IMR-90 (cell line): ENCODE results near the gene SMIM44. TPM values are rescaled to one million over a fixed set of nuclear protein-coding genes. Genes with fewer than 3 reads are reported as not detected.
A peak's percentile ranks its signal among the peaks of the same experiment; 100 is the strongest.

Source experiments
- ATAC-seq: fragments of 200-7000 bp; cut with Tn5 transposase; 2 replicates; pipeline ENCODE4 v1.9.1; 2020; ENCODE audit warnings: low read depth, mild to moderate bottlenecking, moderate library complexity
- BruUV-seq: library from RNA; stranded (reverse); fragments of 400-500 nt; replicated peaks from 2 replicates; lab custom pipeline; 2021; lab: Mats Ljungman, UMichigan
- CTCF ChIA-PET: fragments of 300-600 bp; formaldehyde crosslinking; extraction: SDS; loops from one replicate; lab custom pipeline; 2021; ENCODE audit warnings: antibody characterized with exemption; lab: Yijun Ruan, JAX
- POLR2A ChIA-PET: fragments of 300-600 bp; sonication (Branson Sonifier 250); formaldehyde crosslinking; loops from one replicate; lab custom pipeline; 2022; ENCODE audit warnings: antibody characterized with exemption; ENCODE audit not compliant: unreplicated experiment; lab: Charles Lee
- DNase-seq: peaks from one replicate; pipeline ENCODE4 v3.0.0; 2013
- H2AFZ ChIP-seq: replicated peaks from 2 replicates; pipeline ENCODE3; 2013; ENCODE audit warnings: low read length, mild to moderate bottlenecking; ENCODE audit not compliant: poor library complexity
- H2AK5ac ChIP-seq: 2 replicates; pipeline ENCODE4 v1.6.1; 2013; ENCODE audit warnings: low read depth, low read length, inconsistent platforms
- H2AK9ac ChIP-seq: replicated peaks from 2 replicates; pipeline ENCODE3; 2013; ENCODE audit warnings: mild to moderate bottlenecking, low read depth, low read length, moderate library complexity; ENCODE audit not compliant: poor library complexity
- H2BK120ac ChIP-seq: 2 replicates; pipeline ENCODE4 v1.6.1; 2013; ENCODE audit warnings: low read depth, low read length, inconsistent platforms
- H2BK15ac ChIP-seq: 3 replicates; pipeline ENCODE4 v1.6.1; 2013; ENCODE audit warnings: low read depth, low read length, inconsistent platforms
- H2BK20ac ChIP-seq: 2 replicates; pipeline ENCODE4 v1.6.1; 2013; ENCODE audit warnings: low read depth, mild to moderate bottlenecking, inconsistent platforms, low read length, moderate library complexity
- H2BK5ac ChIP-seq: 2 replicates; pipeline ENCODE4 v1.6.1; 2013; ENCODE audit warnings: mild to moderate bottlenecking, low read depth, low read length, inconsistent platforms; ENCODE audit not compliant: poor library complexity, severe bottlenecking
- H3K14ac ChIP-seq: replicated peaks from 2 replicates; pipeline ENCODE4 v1.6.1; 2013; ENCODE audit warnings: low read depth, low read length, inconsistent platforms
- H3K18ac ChIP-seq: 2 replicates; pipeline ENCODE4 v1.6.1; 2013; ENCODE audit warnings: low read depth, low read length, control low read depth
- H3K23ac ChIP-seq: 2 replicates; pipeline ENCODE4 v1.6.1; 2013; ENCODE audit warnings: low read depth, low read length, inconsistent platforms
- H3K27ac ChIP-seq: 2 replicates; pipeline ENCODE4 v1.5.1; 2013; ENCODE audit warnings: mild to moderate bottlenecking, control low read depth, low read length; ENCODE audit not compliant: insufficient read depth
- H3K27me3 ChIP-seq: 2 replicates; pipeline ENCODE4 v1.6.1; 2013; ENCODE audit warnings: low read length; ENCODE audit not compliant: control insufficient read depth, insufficient read depth
- H3K36me3 ChIP-seq: 2 replicates; pipeline ENCODE4 v1.6.1; 2013; ENCODE audit warnings: low read length, mixed read lengths; ENCODE audit not compliant: control insufficient read depth, insufficient read depth
- H3K4ac ChIP-seq: 2 replicates; pipeline ENCODE4 v1.6.1; 2013; ENCODE audit warnings: low read depth, low read length, inconsistent platforms
- H3K4me1 ChIP-seq: 2 replicates; pipeline ENCODE4 v1.6.1; 2013; ENCODE audit warnings: low read length, mixed read lengths; ENCODE audit not compliant: control insufficient read depth, insufficient read depth
- H3K4me2 ChIP-seq: 2 replicates; pipeline ENCODE4 v1.6.1; 2013; ENCODE audit warnings: low read depth, mild to moderate bottlenecking, control low read depth, low read length, moderate library complexity
- H3K4me3 ChIP-seq: 2 replicates; pipeline ENCODE4 v1.5.1; 2013; ENCODE audit warnings: low read depth, mild to moderate bottlenecking, control low read depth, low read length, moderate library complexity; ENCODE audit not compliant: insufficient read depth
- H3K56ac ChIP-seq: 2 replicates; pipeline ENCODE4 v1.6.1; 2013; ENCODE audit warnings: low read length, inconsistent platforms; ENCODE audit not compliant: insufficient read depth; ENCODE audit errors: extremely low read depth
- H3K79me1 ChIP-seq, 2 experiments: 2 replicates each; pipeline ENCODE4 v1.6.1; 2013; ENCODE audit warnings: low read length in 2 of 2, inconsistent platforms in 1 of 2, low read depth in 1 of 2
- H3K9ac ChIP-seq: 2 replicates; pipeline ENCODE4 v1.6.1; 2013; ENCODE audit warnings: low read depth, low read length, control low read depth
- H3K9me1 ChIP-seq: 2 replicates; pipeline ENCODE4 v1.6.1; 2013; ENCODE audit warnings: low read length, inconsistent platforms; ENCODE audit not compliant: insufficient read depth
- H3K9me3 ChIP-seq: 2 replicates; pipeline ENCODE4 v1.6.1; 2013; ENCODE audit warnings: low read length; ENCODE audit not compliant: control insufficient read depth, insufficient read depth
- H4K20me1 ChIP-seq: 2 replicates; pipeline ENCODE4 v1.6.1; 2013; ENCODE audit warnings: low read length, inconsistent platforms; ENCODE audit not compliant: insufficient read depth
- H4K5ac ChIP-seq: 2 replicates; pipeline ENCODE4 v1.6.1; 2013; ENCODE audit warnings: mild to moderate bottlenecking, low read depth, low read length, control low read depth
- H4K8ac ChIP-seq, 2 experiments: 2 replicates each; pipeline ENCODE4 v1.6.1; 2013; ENCODE audit warnings: low read depth in 2 of 2, low read length in 2 of 2, control low read depth in 1 of 2, inconsistent platforms in 1 of 2
- H4K91ac ChIP-seq: 2 replicates; pipeline ENCODE4 v1.6.1; 2013; ENCODE audit warnings: low read depth, low read length, inconsistent platforms; ENCODE audit not compliant: insufficient read depth
- BHLHE40 ChIP-seq: fragments of 150-350 bp; IDR thresholded peaks from 2 replicates; pipeline ENCODE4 v1.6.1; 2016; ENCODE audit warnings: mild to moderate bottlenecking, low read depth, low read length
- CEBPB ChIP-seq: IDR thresholded peaks from 2 replicates; pipeline ENCODE4 v1.6.1; 2012; ENCODE audit warnings: low read depth, low read length, improper control_type of control experiment
- CTCF ChIP-seq: conservative IDR thresholded peaks from 2 replicates; pipeline ENCODE4 v1.5.1; 2012; ENCODE audit warnings: mild to moderate bottlenecking, low read depth, low read length, improper control_type of control experiment
- ELK1 ChIP-seq: fragments of 150-350 bp; IDR thresholded peaks from 2 replicates; pipeline ENCODE4 v1.6.1; 2016; ENCODE audit warnings: low read depth, mild to moderate bottlenecking, low read length, moderate library complexity, borderline replicate concordance
- FOS ChIP-seq: fragments of 150-350 bp; IDR thresholded peaks from 2 replicates; pipeline ENCODE4 v1.6.1; 2016; ENCODE audit warnings: low read depth, low read length
- MAFK ChIP-seq: IDR thresholded peaks from 2 replicates; pipeline ENCODE4 v1.6.1; 2012; ENCODE audit warnings: low read depth, low read length, improper control_type of control experiment
- MAZ ChIP-seq: IDR thresholded peaks from 2 replicates; pipeline ENCODE4 v1.6.1; 2012; ENCODE audit warnings: low read depth, mild to moderate bottlenecking, low read length, improper control_type of control experiment, moderate library complexity, borderline replicate concordance
- MXI1 ChIP-seq: IDR thresholded peaks from 2 replicates; pipeline ENCODE4 v1.6.1; 2012; ENCODE audit warnings: low read depth, mild to moderate bottlenecking, low read length, moderate library complexity, borderline replicate concordance
- POLR2A ChIP-seq: IDR thresholded peaks from 2 replicates; pipeline ENCODE4 v1.6.1; 2012; ENCODE audit warnings: mild to moderate bottlenecking, low read depth, low read length
- SMC3 ChIP-seq: fragments of 150-350 bp; IDR thresholded peaks from 2 replicates; pipeline ENCODE4 v1.6.1; 2016; ENCODE audit warnings: low read depth, mild to moderate bottlenecking, antibody characterized with exemption, low read length, moderate library complexity
- USF2 ChIP-seq: fragments of 150-350 bp; IDR thresholded peaks from 2 replicates; pipeline ENCODE4 v1.6.1; 2017; ENCODE audit warnings: mild to moderate bottlenecking, antibody characterized with exemption, low read length, low read depth
- WGBS, 2 experiments: methylation state at CpG; one replicate each; pipeline versions ENCODE4 v1.1.5 to v1.1.7; 2013; ENCODE audit warnings: missing lambda C conversion rate in 2 of 2; ENCODE audit not compliant: insufficient read length in 1 of 2; ENCODE audit errors: extremely low coverage in 2 of 2; 5-methylcytosine and 5-hydroxymethylcytosine counted together
- dilution Hi-C: fragments of 300-500 bp; cut with HindIII; formaldehyde crosslinking; loops from one replicate; pipeline ENCODE4 v1.14.3; 2018; ENCODE audit warnings: low sequenced_read_pairs; ENCODE audit not compliant: unreplicated experiment
- in situ Hi-C: fragments of 300-500 bp; cut with MboI; formaldehyde crosslinking; loops from 3 replicates; pipeline ENCODE4 v1.14.3; 2019; ENCODE audit warnings: low sequenced_read_pairs, inconsistent platforms, mixed read lengths
- intact Hi-C: fragments of 100-400 bp; cut with micrococcal nuclease; formaldehyde crosslinking; loops from 2 replicates; pipeline ENCODE4 v1.10.0; 2022
- polyA plus RNA-seq, 3 experiments: library from polyadenylated mRNA; depleted of rRNA; stranded (reverse); fragments of >200 nt; gene quantifications; 2 replicates each; pipeline ENCODE4 v1.2.3, GENCODE V29; 2012; ENCODE audit warnings: low replicate concordance in 1 of 3
- total RNA-seq: library from RNA; depleted of rRNA; stranded (reverse); fragments of >200 nt; gene quantifications from 2 replicates; pipeline ENCODE4 v1.2.3, GENCODE V29; 2012

The SMIM44 gene
- total and polyA plus RNA-seq, 2 of the 4 experiments (the other 2 are of a cell fraction), result not detected

- 0 out of 2 replicates have a peak overlapping the region, but pooled peaks have one; percentile 17 for H3K4me2 ChIP-seq
- peak overlapping the region; percentile 68 for H4K91ac ChIP-seq
- H3K23ac ChIP-seq, result peak overlapping the region; percentile 24; the same call in 1 of the 2 replicates
- peak overlapping the region; percentile 94 for H2AK5ac ChIP-seq
- peak overlapping the region; percentile 18; the same call in 1 of the 2 replicates for H2BK20ac ChIP-seq
- peaks cover 49% of the 10 kb centered on the region for H4K20me1 ChIP-seq
- H3K4me3 ChIP-seq, result no peak overlapping the region
- H2BK5ac ChIP-seq, result peak overlapping the region; percentile 63
- H3K14ac ChIP-seq, result peak overlapping the region; percentile 70; the same call in 1 of the 2 replicates
- in situ Hi-C loops (no loop called here), intact Hi-C loops (no loop called here), dilution Hi-C loops (no loop called here)
- H3K27ac ChIP-seq, result peak overlapping the region; percentile 51
- TF ChIP-seq SMC3 (no peak), POLR2A (peak; percentile 34; the same call in 1 of the 2 replicates), FOS (no peak), MAFK (peak; percentile 97), USF2 (0 out of 2 replicates have a peak, but pooled peaks have one; percentile 19), CEBPB (peak; percentile 11; the same call in 1 of the 2 replicates), MXI1 (peak; percentile 72; the same call in 1 of the 2 replicates), MAZ (peak; percentile 95), CTCF (no peak), ELK1 (no peak), BHLHE40 (peak; percentile 55; the same call in 1 of the 2 replicates)
- ChIA-PET CTCF (no interaction called here), POLR2A (no interaction called here)
- no peak overlapping the region; the same call in 1 of the 2 replicates for H4K5ac ChIP-seq
- peak overlapping the region; percentile 72 for H2AFZ ChIP-seq
- H3K36me3 ChIP-seq, result peaks cover 43% of the 10 kb centered on the region
- H3K4ac ChIP-seq, result peak overlapping the region; percentile 67
- H3K27me3 ChIP-seq, result no peaks in the 10 kb centered on the region
- 40% methylated on average over 6 of the region's 26 CpGs; no CpG with 5 or more reads in 1 of the 2 experiments for WGBS, 2 experiments
- H2BK120ac ChIP-seq, result peak overlapping the region; percentile 68; the same call in 1 of the 2 replicates
- H3K9ac ChIP-seq, result peak overlapping the region; percentile 24; the same call in 1 of the 2 replicates
- peak overlapping the region; percentile 90 for H2AK9ac ChIP-seq
- no TSS peak for BruUV-seq
- peak overlapping the region; percentile 51 to 74; a peak in 2 of 4 replicates for H4K8ac ChIP-seq
- no peak overlapping the region for H3K18ac ChIP-seq
- H3K4me1 ChIP-seq, result peaks cover 29% of the 10 kb centered on the region
- H3K79me1 ChIP-seq, result peaks cover 37 to 71% of the 10 kb centered on the region in 2 experiments
- no peak overlapping the region for H3K56ac ChIP-seq
- H2BK15ac ChIP-seq, result peak overlapping the region; percentile 90
- peaks cover 6% of the 10 kb centered on the region; the same call in 1 of the 2 replicates for H3K9me1 ChIP-seq
- ATAC-seq (peak; percentile 90), DNase-seq (peak; percentile 94)
- H3K9me3 ChIP-seq, result no peaks in the 10 kb centered on the region
Measured at GRCh38 chr19:3459089-3459881, 24.0 kb downstream of the SMIM44 start.
